DMS53 treated with DMSO at 0.1 percent for 48 hours (cell line): ENCODE data around the gene DBR1.
A peak's percentile ranks its signal among the peaks of the same experiment; 100 is the strongest.
"Not testable (repeated sequence)": the region's sequence is repeated elsewhere in the genome, so short reads cannot be mapped to it uniquely, and the experiment has no call there.

ENCODE experiments used
- DNase-seq: peaks from one replicate; lab custom pipeline; 2025; ENCODE audit not compliant: unreplicated experiment; lab: John Stamatoyannopoulos, UW

The DBR1 gene

DNA sequence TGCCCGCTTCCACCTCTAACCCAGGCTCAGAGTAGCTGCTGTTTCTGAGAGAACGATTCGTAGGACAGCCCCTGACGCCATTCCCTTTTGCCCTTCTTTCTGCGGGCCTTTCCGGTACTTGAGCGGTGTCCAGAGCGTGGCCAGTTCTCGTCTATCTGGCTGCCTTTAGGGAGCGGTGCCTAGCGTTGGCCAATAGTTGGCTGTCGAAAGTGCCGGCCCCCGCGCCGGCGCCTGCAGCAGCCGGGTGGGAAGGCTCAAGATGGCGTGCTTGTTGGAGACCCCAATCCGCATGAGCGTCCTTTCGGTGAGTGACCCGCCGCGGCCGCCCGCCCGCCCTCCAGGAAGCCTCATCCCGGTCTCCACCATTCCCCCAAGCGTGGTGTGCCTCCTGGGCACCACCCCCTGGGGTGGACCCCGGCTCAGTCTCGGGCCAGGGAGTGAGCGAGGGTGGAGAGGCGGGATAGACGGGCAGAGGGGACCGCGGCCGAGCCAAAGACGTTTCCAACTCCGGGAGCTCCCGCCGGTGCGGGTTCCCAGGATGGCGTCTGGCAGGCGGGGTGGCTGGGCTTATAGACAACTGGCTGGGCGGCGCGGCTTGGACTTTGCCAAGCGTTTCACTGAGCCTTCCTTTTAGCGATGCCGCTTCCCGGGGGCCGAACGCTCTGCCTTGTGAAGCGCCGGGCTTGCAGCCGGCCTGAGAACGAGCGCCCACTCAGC, 12.7 kb upstream of the DBR1 start, which contains the start of gene ARMC8:
Gene ARMC8 (plus strand): TSS at position 6 of the 717 bp plus-strand sequence. CDS start 254 bp downstream, at position 260.
- peak; percentile 31 for DNase-seq

DNA sequence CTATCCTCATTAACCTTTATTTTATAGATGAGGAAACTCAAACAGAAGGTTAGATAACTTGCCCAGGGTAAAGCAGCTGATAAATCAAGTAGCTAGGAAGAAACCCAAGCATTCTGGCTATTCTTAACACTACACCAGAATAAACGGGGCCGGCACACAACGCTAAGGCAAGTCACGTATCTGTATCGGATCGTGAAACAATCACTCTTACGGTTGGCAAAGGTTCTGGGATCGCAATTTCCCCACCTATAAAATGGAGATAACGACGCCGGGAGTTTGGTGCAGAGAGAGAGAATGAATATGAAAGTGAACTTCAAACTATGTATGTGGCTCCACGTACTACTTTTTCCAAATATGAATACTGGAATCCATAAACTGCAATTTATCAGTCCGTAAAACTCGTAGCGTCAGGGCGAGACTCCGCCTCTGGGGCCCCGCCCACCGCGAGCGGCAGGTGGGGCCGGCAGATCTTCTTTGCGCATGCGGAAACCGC, 12.1 kb upstream of the DBR1 start:
- peak; percentile 69 for DNase-seq

DNA sequence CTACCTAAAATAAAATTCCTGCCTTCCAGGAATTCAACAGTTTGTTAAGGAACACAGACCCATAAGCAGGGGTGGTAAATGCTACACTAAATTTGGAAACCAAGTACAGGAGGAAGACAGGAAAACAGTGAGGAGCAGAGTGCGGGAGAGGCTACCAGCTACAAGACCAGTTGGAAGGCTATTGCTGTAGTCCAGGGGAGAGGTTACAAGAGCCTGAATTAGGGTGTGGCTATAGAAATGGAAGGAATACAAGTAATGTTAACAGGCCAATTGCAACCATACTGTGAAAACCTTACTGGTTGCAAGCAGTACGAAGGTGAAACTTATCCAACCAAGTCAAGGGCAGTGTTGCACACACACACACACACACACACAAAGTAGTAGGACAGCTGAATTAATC, 11.5 kb upstream of the DBR1 start:
- no peak for DNase-seq

DNA sequence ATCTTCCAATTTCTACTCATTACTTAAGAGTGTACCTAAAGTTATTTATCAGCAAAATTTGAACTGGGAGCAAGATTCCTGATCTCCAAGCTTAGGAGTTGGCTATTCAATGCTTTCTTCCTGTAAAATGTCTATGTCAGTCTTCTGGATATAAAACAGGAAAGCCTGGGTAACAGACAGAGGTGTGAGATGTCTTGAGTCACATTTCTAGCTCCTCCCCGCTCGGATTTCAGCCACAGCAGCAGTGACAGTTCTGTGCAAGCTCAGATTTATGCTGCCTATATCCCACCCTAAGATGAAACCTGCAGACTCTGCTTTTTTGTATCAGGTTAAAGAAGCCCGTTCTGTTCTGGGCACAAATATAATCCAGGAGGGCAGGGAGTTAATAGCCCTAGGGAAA, 10.3 kb upstream of the DBR1 start:
- DNase-seq: no peak

DNA sequence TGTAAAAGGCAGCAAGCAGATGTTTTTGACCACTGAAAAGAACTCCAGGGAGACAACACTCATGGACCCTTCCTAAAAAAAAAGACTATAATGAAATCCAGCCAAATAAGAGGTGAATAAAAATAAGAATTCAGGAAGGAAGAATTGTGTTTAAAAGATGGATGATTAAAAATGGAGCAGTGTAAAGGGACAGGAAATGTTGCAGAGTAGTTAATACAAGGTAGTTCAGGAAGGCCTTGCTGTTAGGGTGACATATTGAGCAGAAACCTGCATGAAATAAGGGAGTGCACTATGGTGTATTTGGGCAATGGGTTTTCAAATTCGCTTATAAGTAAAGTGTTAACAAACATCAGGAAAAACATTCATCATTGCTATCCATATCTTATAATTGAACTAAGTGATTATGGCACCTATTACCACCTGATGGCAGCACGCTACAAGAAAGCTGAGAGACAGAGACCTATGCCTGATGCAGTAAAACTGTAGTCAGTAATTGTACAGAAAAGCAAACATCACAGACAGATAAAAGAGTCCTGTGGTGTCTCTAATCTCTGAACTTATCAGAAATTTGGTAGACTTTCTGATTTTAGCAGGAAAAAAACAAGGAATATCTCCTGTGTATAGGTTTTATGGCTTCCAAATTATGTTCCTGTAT, 5.8 kb upstream of the DBR1 start:
- peak; percentile 40 for DNase-seq

DNA sequence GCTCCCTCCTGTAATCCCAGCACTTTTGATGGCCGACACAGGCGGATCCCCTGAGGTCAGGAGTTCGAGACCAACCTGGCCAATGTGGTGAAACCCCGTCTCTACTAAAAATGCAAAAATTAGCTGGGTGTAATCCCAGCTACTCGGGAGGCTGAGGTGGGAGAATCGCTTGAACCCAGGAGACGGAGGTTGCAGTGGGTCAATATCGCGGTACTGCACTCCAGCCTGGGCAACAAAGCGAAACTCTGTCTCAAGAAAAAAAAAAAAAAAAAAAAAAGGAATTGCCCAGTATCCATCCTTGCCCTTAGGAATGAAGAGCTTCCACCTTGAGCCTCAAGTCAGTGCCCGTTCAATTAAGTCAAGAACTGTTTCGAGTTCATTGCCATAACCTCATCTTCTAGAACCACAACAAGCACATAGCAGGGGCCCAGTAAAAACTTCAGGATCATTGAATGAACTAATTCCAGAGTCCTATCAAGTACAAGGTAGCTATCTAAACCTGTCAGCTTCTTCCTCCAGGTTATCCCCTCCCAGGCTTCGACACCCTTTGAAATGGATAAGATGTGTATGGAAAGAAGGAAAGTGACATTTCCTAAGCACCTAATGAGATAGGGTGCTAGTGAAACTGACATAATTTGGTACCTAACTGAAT, 826 bp downstream of the DBR1 start:
- no peak for DNase-seq

DNA sequence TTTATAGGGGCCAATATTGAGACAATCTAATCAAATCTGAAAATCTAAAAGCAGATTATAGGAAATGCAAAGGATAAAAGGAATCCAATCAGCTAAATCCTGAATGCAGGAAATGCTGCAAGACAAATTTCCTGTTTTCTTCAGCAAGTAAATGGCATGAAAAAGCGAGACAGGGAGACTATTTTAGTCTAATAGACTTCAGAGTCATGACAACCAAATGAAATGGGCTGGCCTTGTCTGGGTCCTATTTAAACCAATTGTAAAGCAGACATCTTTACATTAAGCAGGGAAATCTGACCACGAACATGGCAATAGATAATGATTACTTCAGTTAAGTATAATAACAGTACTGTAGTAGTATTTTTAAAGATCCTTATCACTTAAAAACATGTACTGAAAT, 2.1 kb downstream of the DBR1 start:
- no peak for DNase-seq

DNA sequence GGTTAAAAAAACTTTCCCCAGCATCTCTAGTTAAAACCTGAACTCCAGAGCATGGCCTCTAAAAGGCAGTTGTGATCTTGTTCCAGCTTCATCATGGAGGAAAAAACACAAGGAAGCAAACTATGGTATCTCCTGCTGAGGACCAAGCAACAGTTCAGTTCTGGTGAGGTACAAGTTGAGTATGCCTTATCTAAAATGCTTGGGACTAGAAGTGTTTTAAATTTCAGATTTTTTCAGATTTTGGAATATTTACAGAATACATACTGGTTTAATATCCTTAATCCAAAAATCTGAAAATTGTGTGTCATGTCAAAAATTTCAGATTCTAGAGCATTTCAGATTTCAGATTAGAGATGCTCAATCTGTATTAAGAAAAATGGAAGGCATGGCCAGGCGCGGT, 9.7 kb downstream of the DBR1 start:
- no peak for DNase-seq

DNA sequence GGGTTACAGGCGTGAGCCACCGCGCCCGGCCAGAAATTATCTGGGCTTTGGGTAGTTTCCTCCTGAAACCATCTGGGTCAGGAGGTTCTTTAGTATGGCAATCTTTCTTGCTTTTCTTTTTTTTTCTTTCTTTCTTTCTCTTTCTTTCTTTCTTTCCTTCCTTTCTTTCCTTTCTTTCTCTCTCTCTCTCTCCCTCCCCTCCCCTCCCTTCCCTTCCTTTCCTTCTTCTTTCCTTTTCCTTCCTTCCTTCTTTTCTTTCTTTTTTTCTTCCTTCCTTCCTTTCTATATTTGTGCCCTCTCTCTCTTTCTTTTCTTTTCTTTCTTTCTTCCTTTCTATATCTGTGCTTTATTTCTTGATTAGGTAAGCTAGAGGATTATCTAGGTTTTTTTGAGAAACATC, 17.0 kb downstream of the DBR1 start:
- DNase-seq: no peak

DNA sequence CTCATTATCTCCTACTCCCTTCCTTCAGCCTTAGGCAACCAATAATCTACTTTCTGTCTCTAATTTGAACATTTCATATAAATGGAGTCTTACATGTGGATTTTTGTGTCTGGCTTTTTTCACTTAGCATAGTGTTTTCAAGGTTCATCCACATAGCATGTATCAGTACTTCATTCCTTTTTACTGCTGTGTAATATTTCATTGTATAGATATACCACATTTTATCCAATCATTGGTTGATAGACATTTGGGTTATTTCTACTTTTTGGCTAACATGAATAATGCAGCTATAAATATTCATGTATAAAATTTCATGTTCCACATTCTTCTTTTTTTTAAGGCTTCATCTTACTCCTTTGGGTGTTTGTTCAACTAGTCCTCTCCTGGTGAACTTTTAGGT, 20.2 kb downstream of the DBR1 start:
- no peak for DNase-seq

DNA sequence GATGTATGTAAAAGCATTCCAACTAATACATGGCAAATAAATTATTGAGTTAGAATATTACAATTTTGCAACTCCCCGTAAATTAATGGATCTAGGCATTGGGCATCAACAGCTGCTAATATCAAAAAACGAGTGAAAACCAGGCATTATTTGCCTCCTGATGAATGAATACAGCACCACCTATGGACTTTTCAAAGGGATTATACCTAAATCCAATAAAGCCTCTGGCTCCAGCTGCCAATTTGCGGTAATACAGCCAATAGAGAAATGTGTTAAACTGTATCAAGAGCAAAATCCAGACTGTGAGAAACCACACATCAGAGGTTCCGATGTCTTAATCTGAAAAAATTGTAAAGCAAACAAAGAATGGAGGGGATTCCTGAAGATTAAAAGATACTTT, 26.2 kb downstream of the DBR1 start:
- no peak for DNase-seq

DNA sequence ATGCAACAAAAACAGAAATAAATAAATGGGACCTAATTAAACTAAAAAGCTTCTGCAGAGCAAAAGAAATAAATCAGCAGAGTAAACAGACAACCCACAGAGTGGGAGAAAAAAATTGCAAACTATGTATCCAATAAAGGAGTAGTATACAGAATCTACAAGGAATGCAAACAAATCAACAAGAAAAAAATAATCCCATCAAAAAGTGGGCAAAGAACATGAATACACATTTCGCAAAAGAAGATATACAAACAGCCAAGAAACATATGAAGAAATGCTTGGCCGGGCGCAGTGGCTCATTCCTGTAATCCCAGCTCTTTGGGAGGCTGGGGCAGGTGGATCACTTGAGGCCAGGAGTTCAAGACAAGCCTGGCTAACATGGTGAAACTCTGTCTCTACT, 32.5 kb downstream of the DBR1 start:
- not testable (repeated sequence) for DNase-seq

DNA sequence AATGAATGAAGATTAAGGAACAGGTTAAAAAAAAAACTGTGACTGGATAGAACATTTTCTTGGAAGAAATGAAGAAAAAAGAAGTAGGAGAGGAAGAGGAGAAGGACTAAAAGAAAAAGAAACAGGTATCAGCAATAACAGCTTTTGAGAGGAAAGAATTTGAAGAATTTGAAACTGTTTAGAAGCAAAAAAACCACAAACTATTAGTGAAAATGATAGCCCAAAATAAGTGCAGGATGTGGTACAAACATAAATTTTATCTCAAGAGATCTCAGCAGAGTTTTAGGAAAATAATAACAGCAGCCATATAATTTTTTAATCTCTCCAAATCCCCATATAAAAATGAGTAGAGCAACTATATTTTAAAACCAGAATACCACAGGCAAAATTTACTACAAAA, 33.8 kb downstream of the DBR1 start:
- no peak for DNase-seq

DNA sequence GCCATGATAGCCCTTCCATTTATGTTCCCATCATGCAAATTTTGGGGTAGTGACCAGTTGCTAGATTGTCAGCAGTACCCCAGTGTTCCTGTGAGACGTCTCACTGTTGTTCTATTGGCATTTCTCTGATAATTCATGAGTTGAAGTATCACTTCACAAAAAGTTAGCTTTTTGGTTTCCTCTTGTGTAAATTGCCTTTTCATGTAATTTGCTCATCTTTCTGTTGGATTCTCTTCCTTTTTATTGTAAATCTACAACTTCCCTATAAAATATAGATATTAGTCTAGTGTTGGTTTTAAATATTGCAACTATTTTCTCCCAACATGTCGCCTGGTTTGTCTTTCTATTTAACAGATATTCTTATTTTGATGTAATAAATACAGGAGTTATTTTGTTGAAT, 35.0 kb downstream of the DBR1 start:
- DNase-seq: no peak

DNA sequence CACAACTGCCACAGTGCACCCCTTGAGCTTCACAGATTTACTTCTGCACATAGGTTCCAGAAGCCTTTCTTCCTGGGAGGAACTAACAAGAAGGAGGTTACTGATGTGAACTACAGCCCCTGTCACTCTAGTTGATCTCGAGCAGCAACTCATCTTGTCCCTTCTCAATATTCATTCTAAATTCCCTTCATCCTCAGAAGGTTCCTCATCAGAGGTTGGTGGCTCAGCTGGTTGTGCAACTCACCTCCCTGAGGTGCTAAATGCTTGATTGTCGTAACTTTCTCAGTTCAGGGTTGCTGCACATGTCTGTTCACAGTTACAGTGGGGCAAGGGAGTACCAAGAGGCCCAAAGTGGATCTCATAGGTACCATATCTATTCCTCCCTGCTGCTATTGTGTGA, 36.9 kb downstream of the DBR1 start:
- no peak for DNase-seq

DNA sequence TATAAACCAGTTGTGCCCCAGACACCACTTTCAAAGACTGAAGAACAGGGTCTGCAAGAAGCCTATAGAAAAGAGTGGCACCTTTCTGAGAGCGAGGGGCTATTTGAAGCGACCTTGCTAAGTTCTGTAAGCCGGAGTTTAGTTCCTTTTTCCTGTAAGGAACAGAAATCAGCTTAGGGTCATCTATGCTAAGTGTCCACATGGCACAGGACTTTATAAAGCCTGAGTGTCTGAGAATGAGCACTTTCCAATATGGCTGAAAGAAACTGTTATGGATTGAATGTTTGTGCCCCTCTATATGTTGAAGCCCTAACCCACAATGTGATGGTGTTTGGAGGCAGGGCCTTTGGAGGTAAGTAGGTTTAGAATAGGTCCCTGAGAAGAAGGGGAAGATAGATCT, 38.5 kb downstream of the DBR1 start:
- DNase-seq: no peak

DNA sequence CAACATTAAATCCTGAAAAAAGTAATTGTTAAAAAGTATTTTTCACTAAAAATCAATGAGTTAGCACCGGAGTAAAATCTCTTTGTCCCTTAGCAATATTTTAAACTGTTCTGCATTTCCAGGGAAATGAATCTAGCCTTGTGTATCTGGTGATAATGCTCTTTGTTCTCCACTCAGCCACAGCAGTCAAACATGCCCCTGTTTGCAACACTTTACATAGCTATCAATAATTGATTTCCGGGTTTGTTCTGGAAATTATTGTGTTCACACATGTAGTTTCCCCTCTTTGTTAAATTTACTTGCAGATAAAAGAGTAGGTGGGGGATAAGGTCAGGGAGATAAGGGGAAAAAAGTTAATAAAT, 38.9 kb downstream of the DBR1 start:
- DNase-seq: no peak

DNA sequence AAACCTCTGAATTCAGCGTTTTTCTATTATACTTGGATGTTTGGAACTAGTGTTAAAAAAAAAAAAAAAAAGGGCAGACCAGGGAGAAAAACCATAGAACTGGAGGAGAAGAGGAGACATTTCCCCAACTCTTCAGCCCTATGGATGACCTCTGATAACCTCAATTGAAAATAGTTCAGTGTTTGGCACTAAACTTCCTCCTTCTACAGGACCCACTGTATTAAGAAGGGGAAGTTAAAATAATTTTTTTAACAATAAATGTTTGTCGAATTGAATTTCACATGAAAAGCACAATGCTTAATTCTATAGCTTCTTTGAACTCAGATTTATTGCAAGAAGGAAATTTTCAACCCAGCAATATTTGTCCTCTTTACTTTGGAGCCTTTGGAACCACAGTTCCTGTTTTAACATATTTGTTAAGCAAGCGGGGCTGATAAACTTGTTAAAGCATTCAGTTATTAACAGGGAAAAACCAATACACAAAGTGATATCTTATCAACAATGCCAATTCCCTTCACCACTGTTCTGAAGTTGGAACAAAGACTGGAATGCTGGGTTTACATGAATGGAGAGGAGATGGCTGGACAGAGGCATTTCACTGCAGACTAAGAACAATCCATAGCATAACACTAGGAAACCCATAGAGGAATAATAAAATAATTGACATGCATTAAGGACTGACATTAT, 39.4 kb downstream of the DBR1 start:
- no peak for DNase-seq

DNA sequence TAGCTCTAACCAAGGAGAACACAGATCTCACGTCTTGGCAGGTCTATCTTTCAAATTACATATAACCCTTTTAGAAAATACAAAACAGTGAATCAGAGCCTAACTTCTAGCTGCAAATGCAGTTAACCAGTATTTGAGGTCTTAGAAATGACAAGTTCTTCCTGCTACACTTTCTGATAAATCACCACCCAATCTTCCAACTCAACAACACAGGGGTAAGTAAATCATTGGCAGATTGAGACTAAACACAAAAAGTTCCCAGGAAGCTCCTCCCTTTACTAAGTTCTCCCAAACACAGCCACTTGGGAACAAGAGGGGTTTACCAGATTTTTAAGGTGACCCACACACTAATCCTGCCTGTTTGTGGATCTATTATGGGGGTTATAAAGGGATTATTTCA, 42.5 kb downstream of the DBR1 start, which contains the start of gene A4GNT:
Gene A4GNT (minus strand): TSS at position 152 of the 400 bp plus-strand sequence. CDS start 1,134 bp downstream, outside the sequence.
- DNase-seq: no peak

DNA sequence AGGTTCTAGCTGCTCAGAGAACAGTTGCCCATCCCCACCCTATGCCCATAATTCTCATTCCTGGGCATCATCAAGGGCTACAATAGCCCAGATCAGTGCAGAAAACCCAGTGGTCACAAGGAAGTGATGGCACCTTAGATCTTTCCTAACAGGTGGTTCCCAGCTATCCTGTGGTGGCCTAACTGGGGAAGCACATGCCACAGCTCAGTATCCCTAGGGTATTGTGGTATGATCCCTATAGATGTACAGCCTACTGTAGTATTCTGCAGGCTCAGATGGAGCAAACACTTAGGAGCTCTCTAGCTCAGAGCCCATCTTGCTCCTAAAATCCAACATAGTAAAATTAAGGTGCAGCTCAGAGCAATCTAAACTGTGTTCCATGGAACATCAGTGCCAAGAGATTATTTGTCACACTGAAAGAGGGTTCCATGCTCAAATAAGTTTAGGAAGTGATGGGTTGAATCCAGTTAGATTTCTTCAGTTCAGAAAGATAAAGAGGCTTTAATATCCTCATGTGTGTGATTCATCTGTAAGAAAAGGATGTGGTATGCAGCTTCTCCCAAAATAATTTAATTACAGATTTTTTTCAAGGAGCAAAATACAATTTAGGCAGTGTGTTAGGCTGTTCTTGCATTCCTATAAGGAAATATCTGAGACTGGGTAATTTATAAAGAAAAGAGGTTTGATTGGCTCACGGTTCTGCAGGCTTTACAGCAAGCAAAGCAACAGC, 46.9 kb downstream of the DBR1 start:
- DNase-seq: no peak
